ENCODE measurements around the gene DHX40. TPM values are rescaled to one million over a fixed set of nuclear protein-coding genes. Genes with fewer than 3 reads are reported as not detected.

DHX40 gene
- total RNA-seq, 2 experiments from 2014 or later = 23.3 to 24.0 TPM

Other genes starting within 250 kb of the DHX40 start
- 1 to 10 TPM; 4.4 to 4.7 TPM for gene YPEL2, start 234.0 kb upstream of the DHX40 start, total RNA-seq
- 100 to 1,000 TPM; 154 to 161 TPM for gene CLTC, start 54.3 kb downstream of the DHX40 start, total RNA-seq
- 10 to 100 TPM; 52.7 to 55.2 TPM for gene PTRH2, start 141.8 kb downstream of the DHX40 start, total RNA-seq
- 100 to 1,000 TPM; 137 to 143 TPM for gene VMP1, start 142.0 kb downstream of the DHX40 start, total RNA-seq

All from activated naive CD8-positive, alpha-beta T cell treated with anti-CD3 and anti-CD28 coated beads for 36 hours (primary cell).